Mesothelial cell of epicardium (in vitro differentiated cells): ENCODE measurements around the gene SYNGR1. TPM values are rescaled to one million over a fixed set of nuclear protein-coding genes. Genes with fewer than 3 reads are reported as not detected.

ENCODE experiments used
- DNase-seq, 2 experiments: peaks; one replicate each; pipeline ENCODE4 v3.0.0; 2021; ENCODE audit warnings: low spot score in 2 of 2; ENCODE audit not compliant: unreplicated experiment in 2 of 2
- H3K27ac Mint-ChIP-seq: 2 replicates; pipeline ENCODE4 v1.8.0; 2021; ENCODE audit warnings: mixed read lengths
- H3K27me3 Mint-ChIP-seq: 2 replicates; pipeline ENCODE4 v1.8.0; 2021; ENCODE audit warnings: low read depth, mixed read lengths
- H3K36me3 Mint-ChIP-seq: 2 replicates; pipeline ENCODE4 v1.8.0; 2021; ENCODE audit warnings: mixed read lengths
- H3K4me1 Mint-ChIP-seq: 2 replicates; pipeline ENCODE4 v1.8.0; 2021; ENCODE audit warnings: mixed read lengths
- H3K4me3 Mint-ChIP-seq: 2 replicates; pipeline ENCODE4 v1.8.0; 2021; ENCODE audit warnings: mild to moderate bottlenecking, moderate library complexity, mixed read lengths
- H3K9me3 Mint-ChIP-seq: 2 replicates; pipeline ENCODE4 v1.8.0; 2021; ENCODE audit warnings: mixed read lengths
- CTCF ChIP-seq: fragments of 200-600 bp; sonication (generic); IDR thresholded peaks from one replicate; pipeline ENCODE4 v1.5.0; 2021; ENCODE audit warnings: antibody characterized with exemption; ENCODE audit not compliant: unreplicated experiment
- total RNA-seq: library from RNA; stranded (reverse); gene quantifications from 3 replicates; pipeline ENCODE4 v1.2.1, GENCODE V29; 2021

Gene SYNGR1
- total RNA-seq, 1 donor from 2014 or later = 38.9 TPM

- H3K36me3 Mint-ChIP-seq = peaks cover 12% of the 10 kb centered on the region
- no peak for TF ChIP-seq CTCF
- no peaks in the 10 kb centered on the region for H3K9me3 Mint-ChIP-seq
- no peak for DNase-seq
- H3K4me1 Mint-ChIP-seq = no peaks in the 10 kb centered on the region
- H3K27me3 Mint-ChIP-seq = no peaks in the 10 kb centered on the region
- H3K27ac Mint-ChIP-seq = peak overlapping the region; percentile 34
- no peak overlapping the region for H3K4me3 Mint-ChIP-seq
Observed at GRCh38 chr22:39379756-39380730, 30.3 kb downstream of the SYNGR1 start.

- no peak for DNase-seq
- no peak overlapping the region for H3K4me3 Mint-ChIP-seq
- H3K9me3 Mint-ChIP-seq = no peaks in the 10 kb centered on the region
- H3K27me3 Mint-ChIP-seq = no peaks in the 10 kb centered on the region
- TF ChIP-seq CTCF = no peak
- H3K4me1 Mint-ChIP-seq = no peaks in the 10 kb centered on the region
- no peak overlapping the region for H3K27ac Mint-ChIP-seq
- peaks cover 12% of the 10 kb centered on the region for H3K36me3 Mint-ChIP-seq
Observed at GRCh38 chr22:39381009-39381755, 31.4 kb downstream of the SYNGR1 start.

GRCh38 chr22:39381930-39382329, 32.1 kb downstream of the SYNGR1 start:
- Mint-ChIP-seq H3K4me1 (no peaks in the 10 kb centered on the region), H3K27ac (no peak overlapping the region), H3K4me3 (no peak overlapping the region), H3K9me3 (no peaks in the 10 kb centered on the region), H3K27me3 (peaks cover 1% of the 10 kb centered on the region), H3K36me3 (peaks cover 8% of the 10 kb centered on the region)
- no peak for TF ChIP-seq CTCF
- DNase-seq = no peak

GRCh38 chr22:39382410-39382809, 32.6 kb downstream of the SYNGR1 start:
- no peak overlapping the region for H3K4me3 Mint-ChIP-seq
- no peak for TF ChIP-seq CTCF
- H3K9me3 Mint-ChIP-seq = no peaks in the 10 kb centered on the region
- H3K36me3 Mint-ChIP-seq = peaks cover 7% of the 10 kb centered on the region
- H3K27ac Mint-ChIP-seq = no peak overlapping the region
- H3K27me3 Mint-ChIP-seq = peaks cover 6% of the 10 kb centered on the region
- no peak for DNase-seq
- H3K4me1 Mint-ChIP-seq = peaks cover 3% of the 10 kb centered on the region

GRCh38 chr22:39383841-39384625, 34.2 kb downstream of the SYNGR1 start:
- Mint-ChIP-seq H3K9me3 (no peaks in the 10 kb centered on the region), H3K36me3 (peaks cover 4% of the 10 kb centered on the region), H3K4me1 (peaks cover 5% of the 10 kb centered on the region), H3K4me3 (no peak overlapping the region), H3K27ac (no peak overlapping the region), H3K27me3 (peaks cover 12% of the 10 kb centered on the region)
- no peak for TF ChIP-seq CTCF
- no peak for DNase-seq
